Transverse colon (tissue), 4 donors: ENCODE results near the gene EGFL6. TPM values are rescaled to one million over a fixed set of nuclear protein-coding genes. Genes with fewer than 3 reads are reported as not detected.
"Not testable (repeated sequence)": the region's sequence is repeated elsewhere in the genome, so short reads cannot be mapped to it uniquely, and the experiment has no call there.

Source experiments
- DNase-seq: peaks from one replicate; pipeline ENCODE4 v3.0.0-alpha.2; 2019
- H3K27ac ChIP-seq, 4 donors: fragments of 200-600 bp; sonication (generic); 2 replicates each; pipeline ENCODE4 v1.5.1; 2016 to 2018; ENCODE audit warnings: inconsistent platforms in 4 of 4
- H3K27me3 ChIP-seq: fragments of 200-600 bp; sonication (generic); 2 replicates; pipeline ENCODE4 v1.5.1; 2017; ENCODE audit warnings: inconsistent platforms
- H3K36me3 ChIP-seq, 4 donors: fragments of 200-600 bp; sonication (generic); 2 replicates each; pipeline ENCODE4 v1.5.1; 2017 to 2019; ENCODE audit warnings: inconsistent platforms in 4 of 4
- H3K4me1 ChIP-seq, 4 donors: fragments of 200-600 bp; sonication (generic); 2 replicates each; pipeline ENCODE4 v1.5.1; 2017 to 2020; ENCODE audit warnings: inconsistent platforms in 4 of 4
- H3K4me3 ChIP-seq, 4 donors: fragments of 200-600 bp; sonication (generic); 1 replicate in 1 of 4; 2 replicates in 3 of 4; pipeline versions ENCODE4 v1.5.1 to v1.6.1; 2017 to 2019; ENCODE audit warnings: inconsistent platforms in 4 of 4
- H3K9me3 ChIP-seq, 2 donors: fragments of 200-600 bp; sonication (generic); 2 replicates each; pipeline ENCODE4 v1.5.1; 2017 to 2019; ENCODE audit warnings: inconsistent platforms in 2 of 2
- EP300 ChIP-seq: sonication (generic); formaldehyde crosslinking; IDR thresholded peaks from one replicate; pipeline ENCODE4 v1.6.1; 2017; ENCODE audit warnings: antibody characterized with exemption, low read depth
- POLR2A ChIP-seq: fragments of 450-650 bp; IDR thresholded peaks from one replicate; pipeline ENCODE4 v1.6.1; 2016; ENCODE audit warnings: antibody characterized with exemption, mild to moderate bottlenecking, moderate library complexity
- POLR2AphosphoS5 ChIP-seq, 3 donors: sonication (generic); formaldehyde crosslinking; IDR thresholded peaks; one replicate each; pipeline ENCODE4 v1.6.1; 2016; ENCODE audit warnings: antibody characterized with exemption in 3 of 3
- WGBS, 2 donors: methylation state at CpG; one replicate each; pipeline ENCODE4 v1.1.5; 2018; ENCODE audit warnings: low coverage in 1 of 2; 5-methylcytosine and 5-hydroxymethylcytosine counted together
- in situ Hi-C, 4 donors: fragments of 200-750 bp; cut with MboI; loops; one replicate each; pipeline versions ENCODE4 v1.15.0 to v1.15.1; 2017; ENCODE audit warnings: low sequenced_read_pairs in 3 of 4, low pct_ligation_motif_present in 1 of 4, low pct_unique_long_range_greater_than_20kb in 1 of 4
- intact Hi-C: fragments of 100-400 bp; cut with DNase I; formaldehyde crosslinking; loops from one replicate; pipeline ENCODE4 v1.15.1; 2023; ENCODE audit warnings: low total_unique reads
- total RNA-seq, 4 donors: library from RNA; depleted of rRNA; stranded (reverse); fragments of >200 nt; gene quantifications; one replicate each; pipeline ENCODE4 v1.1.0, GENCODE V29; 2016
- TF ChIP-seq, protein P1 (sequence below), 5 experiments: fragments of 200-600 bp in 3 of 5; fragments of 450-650 bp in 2 of 5; sonication (generic) in 3 of 5; IDR thresholded peaks; 1 replicate in 2 of 5; 2 replicates in 3 of 5; pipeline ENCODE4 v1.5.1; 2016 to 2017; ENCODE audit warnings: antibody characterized with exemption in 5 of 5, inconsistent platforms in 3 of 5, mild to moderate bottlenecking in 2 of 5, moderate library complexity in 1 of 5

EGFL6 gene
- total RNA-seq, 4 donors from 2014 or later: not detected

DNA sequence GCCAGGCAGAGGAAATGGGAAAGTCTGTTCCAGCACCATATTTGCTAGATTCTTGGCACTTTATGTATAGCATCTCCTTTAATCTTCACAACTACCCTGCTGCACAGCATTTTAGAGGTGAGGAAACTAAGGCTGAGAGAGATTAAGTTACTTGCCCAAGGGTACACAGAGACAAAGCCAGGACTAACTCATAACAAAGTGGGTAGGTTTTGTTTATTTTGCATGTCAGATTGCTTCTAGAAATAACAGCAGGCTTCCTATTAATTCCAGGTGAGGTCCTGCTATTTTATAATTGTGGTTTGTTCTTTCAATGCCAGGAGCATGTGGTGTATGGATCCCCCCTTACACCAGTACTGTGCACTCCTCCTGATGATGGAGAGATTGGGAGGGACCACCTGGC is 98.5 kb downstream of the EGFL6 start:
- intact Hi-C loops: loop anchor here (10.0 kb wide), 1 partner anchor 67 kb away; the partner anchor contains the start of genes OFD1 and TRAPPC2
- TF ChIP-seq EP300: no peak
- no peak for TF ChIP-seq POLR2AphosphoS5 (IDR thresholded peaks at IDR 0.05)
- TF ChIP-seq, protein P1, sequence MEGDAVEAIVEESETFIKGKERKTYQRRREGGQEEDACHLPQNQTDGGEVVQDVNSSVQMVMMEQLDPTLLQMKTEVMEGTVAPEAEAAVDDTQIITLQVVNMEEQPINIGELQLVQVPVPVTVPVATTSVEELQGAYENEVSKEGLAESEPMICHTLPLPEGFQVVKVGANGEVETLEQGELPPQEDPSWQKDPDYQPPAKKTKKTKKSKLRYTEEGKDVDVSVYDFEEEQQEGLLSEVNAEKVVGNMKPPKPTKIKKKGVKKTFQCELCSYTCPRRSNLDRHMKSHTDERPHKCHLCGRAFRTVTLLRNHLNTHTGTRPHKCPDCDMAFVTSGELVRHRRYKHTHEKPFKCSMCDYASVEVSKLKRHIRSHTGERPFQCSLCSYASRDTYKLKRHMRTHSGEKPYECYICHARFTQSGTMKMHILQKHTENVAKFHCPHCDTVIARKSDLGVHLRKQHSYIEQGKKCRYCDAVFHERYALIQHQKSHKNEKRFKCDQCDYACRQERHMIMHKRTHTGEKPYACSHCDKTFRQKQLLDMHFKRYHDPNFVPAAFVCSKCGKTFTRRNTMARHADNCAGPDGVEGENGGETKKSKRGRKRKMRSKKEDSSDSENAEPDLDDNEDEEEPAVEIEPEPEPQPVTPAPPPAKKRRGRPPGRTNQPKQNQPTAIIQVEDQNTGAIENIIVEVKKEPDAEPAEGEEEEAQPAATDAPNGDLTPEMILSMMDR (IDR thresholded peaks at IDR 0.05): no peak
- TF ChIP-seq POLR2A: no peak
- Histone ChIP-seq H3K4me3 (no peak overlapping the region), H3K27me3 (no peaks in the 10 kb centered on the region), H3K9me3 (no peaks in the 10 kb centered on the region), H3K27ac (no peak overlapping the region), H3K36me3 (no peaks in the 10 kb centered on the region), H3K4me1 (peaks cover 4 to 15% (median 7%) of the 10 kb centered on the region in 4 donors)
- DNase-seq: no peak
- in situ Hi-C loops: loop anchor here in 3 of 4 donors (10.0 to 25.0 kb wide), 3 partner anchors 367 to 706 kb away; partner anchors contain the start of gene GEMIN8 (in 1 of the 3)

DNA sequence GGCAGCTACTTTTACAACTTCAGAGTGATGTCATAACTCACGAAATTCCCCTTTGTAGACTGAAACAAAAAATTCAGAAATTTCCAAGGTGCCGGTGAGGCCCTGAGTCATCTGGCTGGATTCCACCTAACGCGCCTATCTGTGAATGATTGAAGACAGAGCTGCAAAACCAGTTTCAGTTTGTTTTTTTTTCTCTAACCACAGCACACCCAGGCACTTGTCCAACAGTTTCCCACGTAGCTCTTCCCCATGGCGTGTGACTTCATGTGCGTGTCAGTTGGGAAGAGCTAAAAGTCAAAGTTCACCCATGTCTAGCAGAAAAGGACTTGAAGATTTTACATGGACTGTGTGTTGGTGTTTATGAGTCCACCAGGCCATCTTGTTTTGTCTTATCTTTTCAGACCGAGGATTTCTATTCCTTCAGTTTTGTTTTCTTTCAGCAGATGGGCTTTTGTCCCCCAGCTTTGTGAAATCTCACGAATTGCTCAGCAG is 99.9 kb downstream of the EGFL6 start:
- in situ Hi-C loops: loop anchor here in 3 of 4 donors (10.0 to 25.0 kb wide), 3 partner anchors 366 to 707 kb away; partner anchors contain the start of gene GEMIN8 (in 1 of the 3)
- H3K4me1 ChIP-seq: peaks cover 4 to 15% (median 7%) of the 10 kb centered on the region in 4 donors
- DNase-seq: peak; percentile 82
- H3K27me3 ChIP-seq: no peaks in the 10 kb centered on the region
- intact Hi-C loops: loop anchor here (10.0 kb wide), 1 partner anchor 66 kb away; the partner anchor contains the start of genes OFD1 and TRAPPC2
- peak; percentile 12 for TF ChIP-seq EP300
- TF ChIP-seq POLR2A: no peak
- peak; percentile 29 to 68 (median 65) for TF ChIP-seq POLR2AphosphoS5 (IDR thresholded peaks at IDR 0.05)
- TF ChIP-seq, protein P1 (IDR thresholded peaks at IDR 0.05): no peak
- peak overlapping the region in 1 of 4 donors; percentile 1 for H3K4me3 ChIP-seq
- H3K27ac ChIP-seq: peak overlapping the region; percentile 62 to 81 (median 72)
- no peaks in the 10 kb centered on the region for H3K9me3 ChIP-seq
- H3K36me3 ChIP-seq: no peaks in the 10 kb centered on the region
- 0 to 20% methylated on average over 1 to 9 of the region's 9 CpGs for WGBS, 2 donors

DNA sequence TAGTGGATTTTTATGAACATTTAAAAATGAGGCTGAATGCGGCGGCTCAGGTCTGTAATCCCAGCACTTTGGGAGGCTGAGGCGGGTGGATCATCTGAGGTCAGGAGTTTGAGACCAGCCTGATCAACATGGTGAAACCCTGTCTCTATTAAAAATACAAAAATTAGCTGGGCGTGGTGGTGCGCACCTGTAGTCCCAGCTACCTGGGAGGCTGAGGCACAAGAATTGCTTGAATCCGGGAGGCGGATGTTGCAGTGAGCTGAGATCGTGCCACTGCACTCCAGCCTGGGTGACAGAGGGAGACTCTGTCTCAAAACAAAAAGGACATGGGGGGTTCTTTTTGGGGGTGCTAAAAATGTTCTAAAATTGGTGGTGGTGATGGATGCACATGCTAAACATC is 100.4 kb downstream of the EGFL6 start:
- H3K36me3 ChIP-seq, H3K27me3 ChIP-seq, H3K9me3 ChIP-seq, H3K4me3 ChIP-seq, DNase-seq: not testable (repeated sequence)
- in situ Hi-C loops (loop anchor here in 3 of 4 donors (10.0 to 25.0 kb wide), 3 partner anchors 365 to 707 kb away; partner anchors contain the start of gene GEMIN8 (in 1 of the 3)), intact Hi-C loops (loop anchor here (10.0 kb wide), 1 partner anchor 65 kb away; the partner anchor contains the start of genes OFD1 and TRAPPC2)
- Histone ChIP-seq H3K27ac (peak overlapping the region; percentile 62 to 81 (median 72)), H3K4me1 (peaks cover 4 to 15% (median 7%) of the 10 kb centered on the region in 4 donors)
- 80% methylated on average over 8 of the region's 8 CpGs; no CpG with 5 or more reads in 1 of the 2 donors for WGBS, 2 donors

GRCh38 chrX:13670197-13670596 is 100.8 kb downstream of the EGFL6 start:
- WGBS, 2 donors: 79% methylated on average over 5 of the region's 5 CpGs; no CpG with 5 or more reads in 1 of the 2 donors
- Histone ChIP-seq H3K9me3 (no peaks in the 10 kb centered on the region), H3K27me3 (no peaks in the 10 kb centered on the region), H3K4me1 (peaks cover 4 to 15% (median 7%) of the 10 kb centered on the region in 4 donors), H3K27ac (peak overlapping the region in 3 of 4 donors; percentile 62 to 81 (median 67)), H3K4me3 (no peak overlapping the region), H3K36me3 (no peaks in the 10 kb centered on the region)
- in situ Hi-C loops: loop anchor here in 3 of 4 donors (25.0 kb wide), 2 partner anchors 367 to 708 kb away; partner anchors contain the start of gene GEMIN8 (in 1 of the 3)
- no peak for DNase-seq
- TF ChIP-seq, protein P1 (IDR thresholded peaks at IDR 0.05): no peak
- TF ChIP-seq EP300 (no peak), POLR2A (no peak), POLR2AphosphoS5 (IDR thresholded peaks at IDR 0.05) (no peak)
- intact Hi-C loops: no loop called here
